Measurements from ENCODE around the gene TBX3.

The TBX3 gene

GRCh38 chr12:114683709-114684097, 272 bp downstream of the TBX3 start:
- in situ Hi-C loops (cut with MboI; ENCODE audit: low sequenced_read_pairs) = no loop called here

GRCh38 chr12:114682785-114683708, 928 bp downstream of the TBX3 start:
- in situ Hi-C loops (cut with MboI; ENCODE audit: low sequenced_read_pairs) = no loop called here

- in situ Hi-C loops (cut with MboI; ENCODE audit: low sequenced_read_pairs) = no loop called here
Observed at GRCh38 chr12:114682106-114682784, 1.7 kb downstream of the TBX3 start.

GRCh38 chr12:114681116-114681871, 2.7 kb downstream of the TBX3 start:
- in situ Hi-C loops (cut with MboI; ENCODE audit: low sequenced_read_pairs) = no loop called here

DNA sequence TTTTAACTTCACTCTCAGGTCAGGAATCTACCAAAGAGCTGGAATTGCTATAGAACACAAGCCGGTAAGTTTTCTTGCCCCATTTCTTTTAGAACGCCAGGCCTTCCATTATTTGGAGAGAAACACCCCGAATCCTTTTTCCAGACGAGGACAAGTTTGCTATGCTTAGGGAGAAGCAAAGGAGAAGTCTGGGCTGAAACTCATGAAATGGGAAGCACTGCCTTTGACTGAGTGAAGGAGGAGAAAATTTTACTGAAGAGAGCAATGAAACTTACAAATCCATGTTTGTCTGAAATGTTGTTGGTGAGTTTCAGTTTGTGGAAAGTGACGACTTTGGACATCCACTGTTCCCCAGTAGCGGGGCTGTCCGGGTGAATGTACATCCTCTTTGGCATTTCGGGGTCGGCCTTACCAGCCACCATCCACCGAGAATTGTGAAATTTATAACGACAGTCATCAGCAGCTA, 3.3 kb downstream of the TBX3 start:
- in situ Hi-C loops (cut with MboI; ENCODE audit: low sequenced_read_pairs) = no loop called here

- in situ Hi-C loops (cut with MboI; ENCODE audit: low sequenced_read_pairs) = no loop called here
Observed at GRCh38 chr12:114679942-114680341, 4.0 kb downstream of the TBX3 start.

GRCh38 chr12:114679452-114679875, 4.5 kb downstream of the TBX3 start:
- in situ Hi-C loops (cut with MboI; ENCODE audit: low sequenced_read_pairs) = no loop called here

- in situ Hi-C loops (cut with MboI; ENCODE audit: low sequenced_read_pairs) = no loop called here
Observed at GRCh38 chr12:114678718-114679117, 5.3 kb downstream of the TBX3 start.

GRCh38 chr12:114678028-114678427, 5.9 kb downstream of the TBX3 start:
- in situ Hi-C loops (cut with MboI; ENCODE audit: low sequenced_read_pairs) = no loop called here

DNA sequence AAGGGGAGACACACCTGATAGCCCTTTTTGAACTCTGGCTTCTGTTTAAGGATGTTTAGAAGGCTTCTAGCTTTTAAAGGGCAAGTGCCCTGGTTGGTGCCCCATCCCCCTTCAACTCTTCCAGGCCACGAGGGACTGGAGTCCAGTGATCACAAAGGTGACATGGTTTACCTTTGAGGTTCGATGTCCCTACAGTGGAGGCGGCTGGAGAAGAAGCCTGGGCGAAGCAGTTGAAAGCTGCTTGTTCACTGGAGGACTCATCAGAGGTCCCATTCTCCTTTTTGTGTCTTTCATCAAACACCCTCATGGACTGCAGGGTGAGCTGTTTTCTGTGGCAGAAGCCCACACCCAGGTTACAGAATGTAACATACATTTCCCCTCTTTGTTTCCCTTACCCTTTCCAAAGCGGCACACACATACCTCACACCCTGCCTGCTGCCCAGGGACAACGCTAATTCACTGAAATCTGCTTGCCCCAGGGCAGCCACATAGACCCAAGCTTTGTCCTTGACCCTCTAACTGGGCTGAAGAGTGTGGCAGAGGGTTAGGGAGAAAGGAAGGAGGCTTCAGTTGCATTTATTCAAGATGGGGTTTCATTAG, 7.7 kb downstream of the TBX3 start:
- in situ Hi-C loops (cut with MboI; ENCODE audit: low sequenced_read_pairs) = no loop called here

GRCh38 chr12:114674251-114675047, 9.5 kb downstream of the TBX3 start:
- in situ Hi-C loops (cut with MboI; ENCODE audit: low sequenced_read_pairs) = loop anchor here (25.0 kb wide), 1 partner anchor 1088 kb away; no protein-coding TSS in a partner anchor

DNA sequence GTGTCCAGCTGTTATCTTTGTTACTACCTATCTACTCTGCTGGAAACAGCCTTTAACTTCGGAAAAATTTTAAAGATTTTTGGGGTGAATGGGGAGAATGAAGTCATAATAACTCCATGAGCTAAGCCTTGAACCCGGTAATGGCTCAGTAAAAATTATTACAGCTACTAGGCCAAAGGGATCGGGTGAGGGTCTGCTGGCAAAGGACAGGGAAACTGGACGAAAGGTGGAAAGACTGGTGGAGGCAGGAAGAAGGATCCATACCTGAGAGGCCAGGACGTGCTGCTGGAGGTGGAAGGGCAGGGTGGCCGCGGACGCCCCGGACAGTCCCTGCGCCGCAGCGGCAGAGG, 10.1 kb downstream of the TBX3 start:
- in situ Hi-C loops (cut with MboI; ENCODE audit: low sequenced_read_pairs) = loop anchor here (25.0 kb wide), 1 partner anchor 1088 kb away; no protein-coding TSS in a partner anchor

- in situ Hi-C loops (cut with MboI; ENCODE audit: low sequenced_read_pairs) = loop anchor here (25.0 kb wide), 1 partner anchor 1089 kb away; no protein-coding TSS in a partner anchor
Observed at GRCh38 chr12:114673169-114673833, 10.7 kb downstream of the TBX3 start.

DNA sequence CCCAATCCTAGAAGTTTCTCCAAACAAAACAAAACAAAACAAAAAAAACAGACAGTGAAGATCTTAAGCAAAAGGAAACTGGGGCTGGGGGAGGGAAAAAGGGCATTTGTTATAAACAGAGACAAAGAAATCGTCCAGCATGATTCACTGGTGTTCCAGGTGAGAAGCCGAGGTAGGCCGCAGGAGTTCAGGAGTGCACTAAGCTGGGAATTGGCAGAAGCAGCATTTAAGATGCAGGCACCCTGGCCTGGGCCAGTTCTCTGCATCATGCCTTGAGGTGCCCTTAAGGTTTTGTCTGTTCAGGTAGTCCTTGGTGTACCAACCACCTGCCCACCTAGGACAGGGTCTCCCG, 11.2 kb downstream of the TBX3 start:
- in situ Hi-C loops (cut with MboI; ENCODE audit: low sequenced_read_pairs) = loop anchor here (25.0 kb wide), 1 partner anchor 1090 kb away; no protein-coding TSS in a partner anchor

DNA sequence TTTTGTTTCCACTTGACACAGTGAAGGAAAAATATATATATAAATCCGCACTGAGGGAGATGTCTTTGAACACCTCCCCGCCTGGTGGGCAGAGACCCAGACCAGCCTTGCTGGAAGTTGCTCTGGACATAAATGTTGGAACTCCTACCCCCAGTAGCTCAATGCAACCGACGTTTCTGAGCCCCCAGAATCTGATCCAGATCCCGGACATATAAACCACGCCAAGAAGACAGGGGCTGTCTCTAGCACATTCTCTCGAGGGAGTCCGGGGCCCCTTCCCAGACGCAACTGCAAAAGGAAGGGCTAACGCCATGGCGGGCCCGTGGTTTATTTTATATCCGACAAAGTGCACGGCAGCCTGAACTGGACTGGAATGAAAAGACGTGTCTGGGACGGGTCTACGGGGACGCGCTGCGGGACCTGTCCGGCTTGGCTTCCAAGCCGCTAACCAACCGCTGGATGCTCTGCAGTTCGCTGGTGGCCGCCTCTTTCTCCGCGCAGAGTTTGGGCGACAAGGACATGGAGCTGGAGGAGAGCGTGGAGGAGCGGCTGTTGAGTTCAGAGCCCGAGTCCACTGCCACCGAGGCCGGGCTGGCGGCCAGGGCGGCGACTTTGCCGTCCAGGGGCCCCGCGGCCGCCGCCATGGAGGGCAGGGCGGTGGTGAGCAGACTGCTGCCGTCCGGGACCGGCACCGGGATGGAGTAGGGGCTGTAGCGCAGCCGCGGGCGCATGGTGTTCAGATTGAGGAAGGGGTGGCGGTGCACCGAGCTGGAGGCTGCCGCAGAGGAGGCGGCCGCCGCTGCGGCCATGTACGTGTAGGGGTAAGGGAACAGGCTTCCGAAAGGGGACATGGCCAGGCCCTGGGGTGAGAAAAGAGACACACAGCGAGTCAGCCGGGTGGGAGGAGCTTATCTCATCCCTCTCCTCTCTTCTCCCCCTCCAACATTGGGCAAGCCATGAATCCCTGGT, 12.2 kb downstream of the TBX3 start:
- in situ Hi-C loops (cut with MboI; ENCODE audit: low sequenced_read_pairs) = loop anchor here (25.0 kb wide), 1 partner anchor 1091 kb away; no protein-coding TSS in a partner anchor

DNA sequence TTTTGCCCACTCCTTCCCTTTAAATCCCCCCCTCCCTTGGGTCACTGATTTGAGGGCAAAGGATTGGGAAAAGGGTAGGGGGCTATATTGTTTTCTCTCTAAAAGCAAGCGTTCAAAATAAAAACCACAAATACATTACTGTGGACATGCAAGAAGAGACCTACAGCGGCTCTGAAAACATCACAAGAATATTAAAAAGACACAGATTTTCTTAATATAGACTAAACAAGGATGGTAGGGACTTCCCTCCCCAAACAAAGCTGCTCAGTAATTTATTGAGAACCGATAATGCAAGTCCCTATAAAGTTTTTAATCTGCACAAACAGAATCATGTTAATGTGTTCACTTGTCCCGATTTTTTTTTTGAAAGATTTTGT, 12.9 kb downstream of the TBX3 start:
- in situ Hi-C loops (cut with MboI; ENCODE audit: low sequenced_read_pairs) = loop anchor here (25.0 kb wide), 1 partner anchor 1091 kb away; no protein-coding TSS in a partner anchor

DNA sequence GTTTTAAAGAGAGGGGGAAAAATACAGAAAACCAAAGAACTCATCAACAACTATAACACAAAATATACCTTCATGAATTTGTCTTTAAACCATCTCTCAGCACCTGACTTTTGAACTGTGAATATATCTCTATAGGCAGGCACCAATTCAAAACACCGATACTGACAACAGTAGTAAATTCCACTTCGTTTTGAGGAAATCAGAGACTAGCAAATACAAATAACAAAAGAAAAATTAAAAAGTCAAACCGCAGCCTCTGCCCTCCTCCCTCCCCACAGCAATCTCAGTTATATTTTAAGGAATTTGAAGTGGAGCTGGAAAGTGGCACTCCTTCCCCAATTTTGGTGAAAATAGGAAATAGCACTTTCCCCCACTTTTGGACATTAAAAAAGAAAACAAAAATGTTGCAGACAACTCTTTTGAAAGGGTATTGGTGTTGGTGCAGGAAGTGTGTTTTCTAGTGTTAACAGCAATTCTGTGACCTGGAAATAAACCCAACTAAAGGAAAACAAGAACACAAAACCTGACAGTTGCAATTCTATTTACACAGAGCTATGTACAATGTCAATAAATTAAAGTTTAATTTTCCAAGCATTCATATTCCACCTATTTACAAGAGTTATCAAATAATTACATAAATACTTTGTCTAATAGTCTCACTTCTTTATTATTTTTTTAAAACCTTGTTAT, 13.5 kb downstream of the TBX3 start:
- in situ Hi-C loops (cut with MboI; ENCODE audit: low sequenced_read_pairs) = loop anchor here (25.0 kb wide), 1 partner anchor 1092 kb away; no protein-coding TSS in a partner anchor

Data from HL-60/S4 (cell line).